HepG2 (cell line): ENCODE results near the gene PTPMT1. TPM values are rescaled to one million over a fixed set of nuclear protein-coding genes. Genes with fewer than 3 reads are reported as not detected.
A peak's percentile ranks its signal among the peaks of the same experiment; 100 is the strongest.

ENCODE experiments used
- AGO1 ChIP-seq: fragments of 200-400 bp; formaldehyde crosslinking; IDR thresholded peaks from 2 replicates; pipeline ENCODE4 v1.6.1; 2017; ENCODE audit warnings: mild to moderate bottlenecking, low read depth, low read length, moderate library complexity; ENCODE audit not compliant: poor library complexity, severe bottlenecking
- ATF7-NPFF ChIP-seq: sonication (generic); formaldehyde crosslinking; IDR thresholded peaks from 2 replicates; pipeline ENCODE4 v1.8.1; 2023; ENCODE audit warnings: mild to moderate bottlenecking, low read depth, missing genetic modification reagents, moderate library complexity
- CHCHD3 ChIP-seq: sonication (generic); formaldehyde crosslinking; IDR thresholded peaks from 2 replicates; pipeline ENCODE4 v1.8.0; 2022; ENCODE audit warnings: mild to moderate bottlenecking, missing genetic modification reagents, moderate library complexity
- CSRNP1 ChIP-seq: sonication (generic); formaldehyde crosslinking; IDR thresholded peaks from 2 replicates; pipeline ENCODE4 v1.8.1; 2023; ENCODE audit warnings: mild to moderate bottlenecking, missing genetic modification reagents
- CTCF ChIP-seq: sonication (generic); formaldehyde crosslinking; IDR thresholded peaks from 2 replicates; pipeline ENCODE4 v1.5.0; 2020; ENCODE audit warnings: mild to moderate bottlenecking, missing genetic modification reagents, moderate library complexity
- HNF4A ChIP-seq: sonication (generic); formaldehyde crosslinking; IDR thresholded peaks from 2 replicates; pipeline ENCODE4 v1.4.0; 2020; ENCODE audit warnings: missing genetic modification reagents
- KAT7 ChIP-seq: IDR thresholded peaks from 2 replicates; pipeline ENCODE4 v1.6.1; 2018; ENCODE audit warnings: borderline replicate concordance, missing compliant biosample characterization
- KLF6 ChIP-seq: IDR thresholded peaks from 2 replicates; pipeline ENCODE4 v1.8.0; 2016; ENCODE audit warnings: missing biosample characterization, missing genetic modification reagents
- MEIS2 ChIP-seq: sonication (generic); formaldehyde crosslinking; IDR thresholded peaks from 2 replicates; pipeline ENCODE4 v1.9.0; 2021; ENCODE audit warnings: mild to moderate bottlenecking, missing genetic modification reagents
- NFE2 ChIP-seq: sonication (generic); formaldehyde crosslinking; IDR thresholded peaks from 2 replicates; pipeline ENCODE4 v1.4.0; 2020; ENCODE audit warnings: missing genetic modification reagents
- NFIC ChIP-seq: IDR thresholded peaks from 2 replicates; pipeline ENCODE4 v1.6.1; 2012; ENCODE audit warnings: mild to moderate bottlenecking, low read length, inconsistent platforms
- RARG ChIP-seq: sonication (generic); formaldehyde crosslinking; IDR thresholded peaks from 2 replicates; pipeline ENCODE4 v1.4.0; 2020; ENCODE audit warnings: low read depth, mild to moderate bottlenecking, missing genetic modification reagents
- RFXAP ChIP-seq: sonication (generic); formaldehyde crosslinking; IDR thresholded peaks from 2 replicates; pipeline ENCODE4 v1.4.0; 2020; ENCODE audit warnings: missing genetic modification reagents, borderline replicate concordance
- SMAD1 ChIP-seq: sonication (generic); formaldehyde crosslinking; IDR thresholded peaks from 2 replicates; pipeline ENCODE4 v1.4.0; 2020; ENCODE audit warnings: missing genetic modification reagents, low read depth, mild to moderate bottlenecking, borderline replicate concordance
- SOX6 ChIP-seq, 2 experiments: fragments of 450-650 bp in 1 of 2; sonication (generic) in 1 of 2; formaldehyde crosslinking in 1 of 2; IDR thresholded peaks; 2 replicates each; pipeline versions ENCODE4 v1.4.0 to v1.6.1; 2017 to 2020; ENCODE audit warnings: antibody characterized with exemption in 1 of 2, mild to moderate bottlenecking in 1 of 2, missing genetic modification reagents in 1 of 2
- TOPORS ChIP-seq: sonication (generic); formaldehyde crosslinking; IDR thresholded peaks from 2 replicates; pipeline ENCODE4 v1.8.0; 2023; ENCODE audit warnings: mild to moderate bottlenecking, missing genetic modification reagents
- TRAFD1 ChIP-seq: sonication (generic); formaldehyde crosslinking; IDR thresholded peaks from 2 replicates; pipeline ENCODE4 v1.5.1; 2020; ENCODE audit warnings: missing genetic modification reagents, mild to moderate bottlenecking, borderline replicate concordance
- ZNF180 ChIP-seq: sonication (generic); formaldehyde crosslinking; IDR thresholded peaks from 2 replicates; pipeline ENCODE4 v1.4.0; 2020; ENCODE audit warnings: low read depth, missing genetic modification reagents, borderline replicate concordance
- ZNF451 ChIP-seq: sonication (generic); formaldehyde crosslinking; IDR thresholded peaks from 2 replicates; pipeline ENCODE4 v1.5.0; 2020; ENCODE audit warnings: mild to moderate bottlenecking, missing genetic modification reagents
- ZNF530 ChIP-seq: sonication (generic); formaldehyde crosslinking; IDR thresholded peaks from 2 replicates; pipeline ENCODE4 v1.5.0; 2020; ENCODE audit warnings: low read depth, mild to moderate bottlenecking, missing genetic modification reagents
- ZNF552 ChIP-seq: sonication (generic); formaldehyde crosslinking; IDR thresholded peaks from 2 replicates; pipeline ENCODE4 v1.9.0; 2022; ENCODE audit warnings: missing genetic modification reagents, mild to moderate bottlenecking, borderline replicate concordance
- ZNF7 ChIP-seq: IDR thresholded peaks from 2 replicates; pipeline ENCODE4 v1.6.1; 2016; ENCODE audit warnings: missing biosample characterization, missing genetic modification reagents
- ZNF710 ChIP-seq: sonication (generic); formaldehyde crosslinking; IDR thresholded peaks from 2 replicates; pipeline ENCODE4 v1.5.0; 2020; ENCODE audit warnings: mild to moderate bottlenecking, missing genetic modification reagents, borderline replicate concordance
- polyA plus RNA-seq, 8 experiments: library from polyadenylated mRNA; depleted of rRNA in 3 of 8; stranded (reverse) in 7 of 8; unstranded in 1 of 8; fragments of >200 nt; fragmentation: Illumina TruSeq in 4 of 8; extraction: Trizol in 4 of 8; gene quantifications; 2 replicates each; pipeline versions ENCODE4 v1.2.1 to v1.2.3, GENCODE V29; 2011 to 2016; ENCODE audit warnings: low read depth in 4 of 8, missing spikeins in 1 of 8, mixed read lengths in 1 of 8; ENCODE audit not compliant: insufficient read depth in 1 of 8
- total RNA-seq, 5 experiments: library from RNA; depleted of rRNA; stranded (reverse); fragments of >200 nt; fragmentation: Illumina TruSeq; extraction: Trizol; gene quantifications; 2 replicates each; pipeline ENCODE4 v1.2.3, GENCODE V29; 2016; ENCODE audit warnings: low read depth in 1 of 5

The PTPMT1 gene
- total and polyA plus RNA-seq, 2 of the 13 experiments (the other 11 are each of a cell fraction or from before 2014, with no cell fraction given): 55.6 to 129 TPM

- TF ChIP-seq CTCF (CRISPR knock-in tag) (no peak), NFIC (no peak), ZNF7 (CRISPR knock-in tag) (no peak), KAT7 (no peak), NFE2 (CRISPR knock-in tag) (no peak), SMAD1 (CRISPR knock-in tag) (no peak), SOX6 (IDR thresholded peaks at IDR 0.05) (no peak), SOX6 (CRISPR knock-in tag; IDR thresholded peaks at IDR 0.05) (no peak), ZNF451 (CRISPR knock-in tag) (no peak), RARG (CRISPR knock-in tag) (no peak), MEIS2 (CRISPR knock-in tag) (no peak), ZNF552 (no peak), CHCHD3 (CRISPR knock-in tag) (0 out of 2 replicates have a peak, but pooled peaks have one; percentile 36), AGO1 (peak; percentile 25), ZNF710 (CRISPR knock-in tag) (0 out of 2 replicates have a peak, but pooled peaks have one; percentile 35), RFXAP (no peak), CSRNP1 (CRISPR knock-in tag) (peak; percentile 80; the same call in 1 of the 2 replicates), TRAFD1 (CRISPR knock-in tag) (no peak), ZNF530 (CRISPR knock-in tag) (no peak), ZNF180 (CRISPR knock-in tag) (no peak), HNF4A (CRISPR knock-in tag) (peak; percentile 75), KLF6 (0 out of 2 replicates have a peak, but pooled peaks have one; percentile 35), ATF7-NPFF (CRISPR knock-in tag) (peak; percentile 67; the same call in 1 of the 2 replicates), TOPORS (no peak)
These were observed 22.4 kb downstream of the PTPMT1 start (continued) for GRCh38 chr11:47587723-47588326.
